ENCODE data around the gene PRKCH.
A peak's percentile ranks its signal among the peaks of the same experiment; 100 is the strongest.

Gene PRKCH

DNA sequence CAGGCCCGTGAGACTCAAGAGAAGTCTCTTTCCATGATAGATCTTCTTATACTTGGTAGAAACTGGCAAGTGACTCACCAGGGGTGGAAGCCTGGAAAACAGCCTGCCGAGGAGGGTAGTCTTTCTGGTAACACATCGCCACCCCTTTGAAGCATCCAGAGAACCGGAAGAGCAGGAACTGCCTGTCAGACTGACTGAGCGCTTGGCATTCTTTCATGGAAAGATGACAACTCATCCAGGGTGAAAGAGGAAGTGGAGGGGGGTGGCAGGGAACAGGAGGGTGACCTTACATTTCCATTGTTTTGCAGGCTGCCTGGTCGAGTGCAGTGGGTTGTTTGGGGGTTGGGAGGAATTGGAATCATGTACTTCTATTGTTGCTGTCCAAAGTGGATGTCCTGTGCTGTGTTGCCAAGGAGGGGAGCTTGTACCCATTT, 34.5 kb downstream of the PRKCH start:
- DNase-seq (ENCODE audit: low read depth): peak; percentile 24
- no peak overlapping the region for H3K4me3 ChIP-seq (ENCODE audit: low read depth, low read length)
- TF ChIP-seq, protein P1, sequence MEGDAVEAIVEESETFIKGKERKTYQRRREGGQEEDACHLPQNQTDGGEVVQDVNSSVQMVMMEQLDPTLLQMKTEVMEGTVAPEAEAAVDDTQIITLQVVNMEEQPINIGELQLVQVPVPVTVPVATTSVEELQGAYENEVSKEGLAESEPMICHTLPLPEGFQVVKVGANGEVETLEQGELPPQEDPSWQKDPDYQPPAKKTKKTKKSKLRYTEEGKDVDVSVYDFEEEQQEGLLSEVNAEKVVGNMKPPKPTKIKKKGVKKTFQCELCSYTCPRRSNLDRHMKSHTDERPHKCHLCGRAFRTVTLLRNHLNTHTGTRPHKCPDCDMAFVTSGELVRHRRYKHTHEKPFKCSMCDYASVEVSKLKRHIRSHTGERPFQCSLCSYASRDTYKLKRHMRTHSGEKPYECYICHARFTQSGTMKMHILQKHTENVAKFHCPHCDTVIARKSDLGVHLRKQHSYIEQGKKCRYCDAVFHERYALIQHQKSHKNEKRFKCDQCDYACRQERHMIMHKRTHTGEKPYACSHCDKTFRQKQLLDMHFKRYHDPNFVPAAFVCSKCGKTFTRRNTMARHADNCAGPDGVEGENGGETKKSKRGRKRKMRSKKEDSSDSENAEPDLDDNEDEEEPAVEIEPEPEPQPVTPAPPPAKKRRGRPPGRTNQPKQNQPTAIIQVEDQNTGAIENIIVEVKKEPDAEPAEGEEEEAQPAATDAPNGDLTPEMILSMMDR (conservative IDR thresholded peaks at IDR 0.05; ENCODE audit: low read depth, low read length): no peak

DNA sequence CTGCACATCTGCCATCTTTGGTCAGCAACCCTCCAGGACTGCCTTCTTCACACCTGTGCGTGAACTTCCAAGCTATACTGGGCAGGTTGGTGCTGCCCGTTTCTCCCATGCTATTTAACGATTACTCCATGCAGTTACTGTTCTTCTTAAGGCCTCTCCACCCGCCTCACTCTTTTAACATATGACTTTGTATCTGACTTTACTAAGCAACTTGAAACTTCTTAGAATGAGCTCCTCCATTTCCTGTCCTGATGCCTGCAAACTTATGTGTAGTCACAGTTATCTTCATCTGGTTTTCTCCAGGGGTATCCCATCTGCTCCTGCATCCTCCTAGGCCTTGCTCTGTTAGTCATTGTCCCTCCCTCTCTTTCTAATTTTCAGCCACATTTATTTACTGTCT, 35.7 kb downstream of the PRKCH start:
- TF ChIP-seq, protein P1 (conservative IDR thresholded peaks at IDR 0.05; ENCODE audit: low read depth, low read length): no peak
- DNase-seq (ENCODE audit: low read depth): no peak
- no peak overlapping the region for H3K4me3 ChIP-seq (ENCODE audit: low read depth, low read length)

DNA sequence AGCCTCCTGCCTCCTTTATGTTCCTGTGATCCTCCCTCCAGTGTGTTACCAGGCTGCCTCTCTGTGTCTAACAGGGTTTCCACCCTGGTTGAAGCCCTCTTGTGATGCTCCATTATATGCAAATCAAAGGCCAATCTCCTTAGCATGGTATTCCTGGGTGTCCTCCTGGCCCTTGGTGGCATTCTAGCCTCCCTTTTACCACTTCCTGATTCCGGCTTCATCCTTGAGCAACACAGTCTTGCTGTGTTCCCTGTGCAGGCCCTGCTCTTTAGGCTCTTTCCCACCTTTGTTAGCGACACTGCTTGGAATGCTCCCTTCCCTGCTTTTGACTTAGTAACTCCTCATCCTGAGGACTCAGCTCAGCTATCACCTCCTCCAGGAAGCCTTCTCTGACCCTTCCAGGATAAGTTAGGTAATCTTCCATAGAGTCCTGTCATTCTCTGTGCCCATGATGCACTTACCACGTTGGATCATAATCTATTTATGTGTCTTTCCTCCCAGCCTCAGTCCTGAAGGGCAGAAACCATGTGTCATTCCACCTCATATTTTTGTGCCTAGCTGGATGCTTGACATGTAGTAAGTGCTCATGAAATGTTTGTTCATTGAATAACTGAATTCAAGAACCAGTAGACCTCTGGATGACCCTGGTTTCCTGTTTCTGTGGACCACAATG, 37.3 kb downstream of the PRKCH start:
- H3K4me3 ChIP-seq (ENCODE audit: low read depth, low read length): no peak overlapping the region
- TF ChIP-seq, protein P1 (conservative IDR thresholded peaks at IDR 0.05; ENCODE audit: low read depth, low read length): no peak
- DNase-seq (ENCODE audit: low read depth): no peak

DNA sequence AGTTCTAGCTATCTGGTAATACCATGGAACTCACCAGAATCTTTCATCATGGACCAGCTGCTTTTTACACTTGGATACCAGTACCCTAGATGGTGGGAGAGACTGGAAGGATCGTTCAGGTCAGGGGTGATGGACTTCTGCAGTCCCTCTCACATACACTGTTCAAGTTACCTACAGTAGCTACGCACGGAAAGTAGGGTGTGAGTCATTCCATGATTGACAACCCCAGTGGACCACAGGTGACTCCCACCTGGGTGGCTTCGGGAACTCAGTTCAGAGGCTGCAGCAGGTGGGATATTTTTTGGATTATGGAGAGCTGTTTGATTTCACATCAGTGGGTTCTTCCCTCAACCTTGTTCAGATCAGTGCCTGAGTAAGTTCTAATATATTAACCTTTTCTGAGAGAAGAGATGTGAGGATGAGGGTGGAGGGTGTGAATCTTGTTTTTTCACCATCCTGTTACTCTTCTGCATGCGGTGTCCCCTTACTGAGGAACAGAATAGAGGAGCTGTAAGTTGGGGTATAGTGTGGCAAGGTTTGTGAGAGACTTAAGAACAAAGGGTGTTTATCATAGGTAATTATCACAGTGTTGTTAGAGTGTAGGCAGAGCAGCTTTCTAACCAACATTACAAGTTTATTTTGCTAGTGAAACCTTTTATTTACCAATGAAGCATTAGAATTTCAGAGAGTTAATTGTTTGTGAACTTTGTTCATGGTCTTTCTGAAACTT, 39.6 kb downstream of the PRKCH start:
- no peak overlapping the region for H3K4me3 ChIP-seq (ENCODE audit: low read depth, low read length)
- DNase-seq (ENCODE audit: low read depth): no peak
- TF ChIP-seq, protein P1 (conservative IDR thresholded peaks at IDR 0.05; ENCODE audit: low read depth, low read length): no peak

DNA sequence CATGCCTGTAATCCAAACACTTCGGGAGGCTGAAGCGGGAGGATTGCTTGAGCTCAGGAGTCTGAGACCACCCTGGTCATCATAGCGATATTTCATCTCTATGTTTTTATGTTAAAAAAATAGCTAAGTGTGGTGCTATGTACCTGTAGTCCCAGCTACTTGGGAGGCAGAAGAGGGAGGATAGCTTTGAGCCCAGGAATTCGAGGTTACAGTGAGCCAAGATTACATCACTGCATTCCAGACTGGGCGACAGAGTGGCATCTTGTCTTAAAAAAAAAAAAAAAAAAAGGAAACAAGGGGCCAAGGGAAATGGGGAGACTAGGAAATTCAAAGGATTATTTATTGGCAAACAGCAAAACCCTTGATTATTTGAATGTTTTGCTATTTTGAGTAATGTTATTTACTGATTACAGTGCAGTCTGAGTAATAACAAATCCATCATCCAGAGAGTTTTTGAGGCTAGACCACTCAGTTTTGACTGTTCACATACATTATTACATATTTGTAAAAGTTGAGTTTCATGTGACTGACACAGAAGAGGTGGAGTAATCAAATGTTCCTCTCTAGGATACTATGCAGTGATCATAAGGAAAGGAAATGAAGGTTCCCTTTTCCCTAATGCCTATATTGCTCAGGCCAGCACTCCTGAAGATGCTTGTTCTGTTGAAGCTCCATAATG, 40.8 kb downstream of the PRKCH start:
- DNase-seq (ENCODE audit: low read depth): no peak
- TF ChIP-seq, protein P1 (conservative IDR thresholded peaks at IDR 0.05; ENCODE audit: low read depth, low read length): no peak
- no peak overlapping the region for H3K4me3 ChIP-seq (ENCODE audit: low read depth, low read length)

DNA sequence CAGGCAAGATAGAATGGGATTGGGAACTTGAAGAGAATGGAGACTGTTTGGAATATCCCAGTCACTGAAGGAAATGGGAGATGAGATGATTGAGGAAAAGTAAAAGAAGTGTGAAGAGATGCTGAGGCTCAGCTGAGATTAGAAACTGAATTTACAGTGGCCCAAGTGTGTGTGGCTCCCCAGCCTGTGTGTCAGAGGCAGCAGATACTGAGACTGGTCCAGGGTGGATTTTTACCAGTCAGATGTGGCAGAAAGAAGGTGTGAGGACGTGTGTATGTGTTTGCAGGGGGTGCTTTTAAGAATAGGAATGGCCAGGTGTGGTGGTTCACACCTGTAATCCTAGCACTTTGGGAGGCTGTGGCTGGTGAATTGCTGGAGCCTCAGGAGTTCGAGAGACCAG, 42.9 kb downstream of the PRKCH start:
- DNase-seq (ENCODE audit: low read depth): no peak
- no peak overlapping the region for H3K4me3 ChIP-seq (ENCODE audit: low read depth, low read length)
- TF ChIP-seq, protein P1 (conservative IDR thresholded peaks at IDR 0.05; ENCODE audit: low read depth, low read length): no peak
